22Rv1 (cell line): ENCODE measurements around the gene GAK.

ENCODE experiments used
- CTCF ChIP-seq: fragments of 450-650 bp; IDR thresholded peaks from 2 replicates; pipeline ENCODE4 v1.5.1; 2017; ENCODE audit warnings: mild to moderate bottlenecking
- ZFX ChIP-seq: fragments of 450-650 bp; IDR thresholded peaks from 2 replicates; pipeline ENCODE4 v1.6.1; 2017; ENCODE audit warnings: antibody characterized with exemption, borderline replicate concordance

DNA sequence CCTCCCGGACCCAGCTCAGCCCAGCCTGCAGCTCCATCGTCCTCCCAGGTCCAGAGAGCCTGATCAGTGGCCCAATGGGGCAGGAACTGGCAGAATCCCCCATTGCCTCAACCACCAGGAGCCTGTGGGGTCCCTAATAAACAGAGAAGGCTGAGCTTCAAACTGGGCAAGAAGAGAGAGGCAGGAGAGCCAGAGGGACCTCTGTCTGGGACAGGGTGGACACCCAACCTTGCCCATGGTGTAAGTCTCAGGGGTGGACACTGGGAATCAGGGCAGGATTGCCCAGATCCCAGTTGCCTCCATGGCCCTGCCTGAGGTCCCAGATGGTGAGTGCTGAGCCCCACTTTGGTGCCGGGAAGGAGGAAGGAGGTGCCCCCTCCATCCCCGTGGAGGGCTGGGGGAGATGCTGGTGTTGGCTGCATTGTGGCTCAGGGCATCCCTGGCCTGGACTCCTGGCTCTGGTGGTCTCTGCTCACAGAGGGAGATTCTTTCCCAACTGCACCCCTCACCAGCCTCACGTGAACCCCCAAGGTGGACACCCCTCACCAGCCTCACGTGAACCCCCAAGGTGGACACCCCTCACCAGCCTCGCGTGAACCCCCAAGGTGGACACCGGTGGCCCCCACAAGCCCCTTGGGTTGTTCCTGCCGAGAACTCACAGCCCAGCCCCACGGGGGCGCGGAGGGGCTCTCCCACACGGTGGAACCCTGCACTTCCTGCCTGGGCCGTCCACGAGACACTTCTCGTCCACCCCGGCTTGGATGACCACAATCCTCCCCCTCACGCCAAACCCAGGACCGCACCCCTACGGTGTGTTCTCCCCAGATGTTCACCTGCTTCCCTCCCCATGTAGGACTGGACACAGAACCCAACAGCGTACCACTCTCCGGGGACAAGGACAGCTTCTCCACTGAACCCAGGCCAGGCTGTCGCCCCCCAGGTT lies 111.6 kb downstream of the GAK start:
- TF ChIP-seq CTCF: no peak
- no peak for TF ChIP-seq ZFX
